PC-9 (cell line): ENCODE data around the gene DLK1. TPM values are rescaled to one million over a fixed set of nuclear protein-coding genes. Genes with fewer than 3 reads are reported as not detected.

ENCODE experiments used
- BruUV-seq: library from RNA; stranded (reverse); fragments of 400-500 nt; replicated peaks from 2 replicates; lab custom pipeline; 2021; lab: Mats Ljungman, UMichigan
- CTCF ChIA-PET: fragments of 300-600 bp; sonication (Branson Sonifier 250); formaldehyde crosslinking; loops from one replicate; lab custom pipeline; 2022; ENCODE audit warnings: antibody characterized with exemption; lab: Charles Lee
- POLR2A ChIA-PET: fragments of 300-600 bp; sonication (Branson Sonifier 250); formaldehyde crosslinking; loops from one replicate; lab custom pipeline; 2022; ENCODE audit warnings: antibody characterized with exemption; ENCODE audit not compliant: unreplicated experiment; lab: Charles Lee
- DNase-seq, 2 experiments: peaks; one replicate each; pipeline versions ENCODE4 v3.0.0 to v3.0.0-alpha.2; 2015 to 2022; ENCODE audit warnings: mixed read lengths in 1 of 2
- H2AFZ ChIP-seq: fragments of 200-600 bp; sonication (generic); 2 replicates; pipeline ENCODE4 v1.8.1; 2017; ENCODE audit warnings: antibody characterized with exemption
- H3F3A ChIP-seq: fragments of 200-600 bp; sonication (generic); 2 replicates; pipeline ENCODE4 v1.8.1; 2017; ENCODE audit warnings: antibody characterized with exemption, mild to moderate bottlenecking, low read depth; ENCODE audit not compliant: insufficient read depth
- H3K27ac ChIP-seq: fragments of 200-600 bp; sonication (generic); 2 replicates; pipeline ENCODE4 v1.6.1; 2016; ENCODE audit warnings: mixed run types
- H3K27me3 ChIP-seq: fragments of 200-600 bp; sonication (generic); 2 replicates; pipeline ENCODE4 v1.6.1; 2016; ENCODE audit warnings: low read depth, mixed run types; ENCODE audit not compliant: insufficient read depth
- H3K36me3 ChIP-seq: fragments of 200-600 bp; sonication (generic); 2 replicates; pipeline ENCODE4 v1.6.1; 2016; ENCODE audit warnings: low read depth, mixed run types
- H3K4me1 ChIP-seq: fragments of 200-600 bp; sonication (generic); replicated peaks from 2 replicates; pipeline ENCODE4 v1.6.1; 2016; ENCODE audit warnings: mixed run types; ENCODE audit not compliant: insufficient read depth
- H3K4me2 ChIP-seq: fragments of 200-600 bp; sonication (generic); 2 replicates; pipeline ENCODE4 v1.6.1; 2017; ENCODE audit warnings: mixed run types
- H3K4me3 ChIP-seq: fragments of 200-600 bp; sonication (generic); 2 replicates; pipeline ENCODE4 v1.6.1; 2016; ENCODE audit warnings: mixed run types
- H3K79me2 ChIP-seq: fragments of 200-600 bp; sonication (generic); 2 replicates; pipeline ENCODE4 v1.6.1; 2017; ENCODE audit warnings: low read depth, mixed run types
- H3K9me2 ChIP-seq: fragments of 200-600 bp; sonication (generic); 2 replicates; pipeline ENCODE4 v1.8.1; 2017; ENCODE audit warnings: mild to moderate bottlenecking; ENCODE audit not compliant: insufficient read depth
- H3K9me3 ChIP-seq: fragments of 200-600 bp; sonication (generic); 2 replicates; pipeline ENCODE4 v1.8.1; 2016; ENCODE audit warnings: low read depth; ENCODE audit not compliant: insufficient read depth
- H4K20me1 ChIP-seq: fragments of 200-600 bp; sonication (generic); 2 replicates; pipeline ENCODE4 v1.8.1; 2017; ENCODE audit not compliant: insufficient read depth
- EZH2 ChIP-seq: fragments of 200-600 bp; sonication (generic); IDR thresholded peaks from 2 replicates; pipeline ENCODE4 v1.8.0; 2017; ENCODE audit warnings: antibody characterized with exemption, low read depth
- intact Hi-C: fragments of 100-400 bp; cut with micrococcal nuclease; formaldehyde crosslinking; loops from one replicate; pipeline ENCODE4 v1.10.0; 2022; ENCODE audit not compliant: unreplicated experiment
- total RNA-seq: library from RNA; stranded (reverse); gene quantifications from 2 replicates; pipeline ENCODE4 v1.2.3, GENCODE V29; 2021
- TF ChIP-seq, protein P1 (sequence below): fragments of 200-600 bp; sonication (generic); conservative IDR thresholded peaks from 2 replicates; pipeline ENCODE4 v1.6.1; 2017; ENCODE audit warnings: mixed run types, antibody characterized with exemption, mild to moderate bottlenecking, moderate library complexity

Gene DLK1
- total RNA-seq, 1 experiment from 2014 or later: not detected

GRCh38 chr14:100709289-100710284, 17.1 kb upstream of the DLK1 start:
- Histone ChIP-seq H3K4me3 (no peak overlapping the region), H2AFZ (no peak overlapping the region), H3K27me3 (no peaks in the 10 kb centered on the region), H3K27ac (no peak overlapping the region), H3F3A (no peaks in the 10 kb centered on the region), H3K4me1 (no peaks in the 10 kb centered on the region), H3K9me2 (no peaks in the 10 kb centered on the region), H3K36me3 (no peaks in the 10 kb centered on the region), H3K79me2 (no peaks in the 10 kb centered on the region), H4K20me1 (no peaks in the 10 kb centered on the region), H3K4me2 (no peak overlapping the region), H3K9me3 (no peaks in the 10 kb centered on the region)
- ChIA-PET CTCF (no interaction called here), POLR2A (no interaction called here)
- no TSS peak for BruUV-seq
- DNase-seq: no peak
- intact Hi-C loops: no loop called here
- TF ChIP-seq EZH2: no peak
- TF ChIP-seq, protein P1, sequence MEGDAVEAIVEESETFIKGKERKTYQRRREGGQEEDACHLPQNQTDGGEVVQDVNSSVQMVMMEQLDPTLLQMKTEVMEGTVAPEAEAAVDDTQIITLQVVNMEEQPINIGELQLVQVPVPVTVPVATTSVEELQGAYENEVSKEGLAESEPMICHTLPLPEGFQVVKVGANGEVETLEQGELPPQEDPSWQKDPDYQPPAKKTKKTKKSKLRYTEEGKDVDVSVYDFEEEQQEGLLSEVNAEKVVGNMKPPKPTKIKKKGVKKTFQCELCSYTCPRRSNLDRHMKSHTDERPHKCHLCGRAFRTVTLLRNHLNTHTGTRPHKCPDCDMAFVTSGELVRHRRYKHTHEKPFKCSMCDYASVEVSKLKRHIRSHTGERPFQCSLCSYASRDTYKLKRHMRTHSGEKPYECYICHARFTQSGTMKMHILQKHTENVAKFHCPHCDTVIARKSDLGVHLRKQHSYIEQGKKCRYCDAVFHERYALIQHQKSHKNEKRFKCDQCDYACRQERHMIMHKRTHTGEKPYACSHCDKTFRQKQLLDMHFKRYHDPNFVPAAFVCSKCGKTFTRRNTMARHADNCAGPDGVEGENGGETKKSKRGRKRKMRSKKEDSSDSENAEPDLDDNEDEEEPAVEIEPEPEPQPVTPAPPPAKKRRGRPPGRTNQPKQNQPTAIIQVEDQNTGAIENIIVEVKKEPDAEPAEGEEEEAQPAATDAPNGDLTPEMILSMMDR: no peak

DNA sequence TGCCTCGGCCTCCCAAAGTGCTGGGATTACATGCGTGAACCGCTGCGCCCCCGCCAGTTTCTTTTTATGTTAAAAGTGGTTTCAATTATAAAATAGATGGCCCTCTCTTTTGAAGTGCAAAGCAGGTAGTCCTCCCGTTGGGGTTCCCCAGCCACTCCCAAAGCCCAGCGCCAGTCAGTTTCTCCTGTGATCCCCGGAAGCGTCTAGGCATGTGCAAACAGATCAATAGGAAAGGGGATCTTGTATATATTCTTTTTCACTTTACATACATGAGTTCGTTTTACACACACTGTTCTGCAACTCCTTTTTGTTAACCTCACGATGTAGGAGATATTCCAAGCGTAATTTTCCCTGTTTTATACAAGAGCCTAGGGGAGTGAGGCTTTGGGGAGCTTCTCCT, 16.3 kb upstream of the DLK1 start:
- Histone ChIP-seq H3K4me1 (no peaks in the 10 kb centered on the region), H3K9me3 (no peaks in the 10 kb centered on the region), H2AFZ (no peak overlapping the region), H3K79me2 (no peaks in the 10 kb centered on the region), H3K4me3 (no peak overlapping the region), H3K36me3 (no peaks in the 10 kb centered on the region), H3K9me2 (no peaks in the 10 kb centered on the region), H3F3A (no peaks in the 10 kb centered on the region), H4K20me1 (no peaks in the 10 kb centered on the region), H3K4me2 (no peak overlapping the region), H3K27ac (no peak overlapping the region), H3K27me3 (no peaks in the 10 kb centered on the region)
- TF ChIP-seq, protein P1: no peak
- no peak for TF ChIP-seq EZH2
- intact Hi-C loops: no loop called here
- BruUV-seq: no TSS peak
- ChIA-PET POLR2A (no interaction called here), CTCF (no interaction called here)
- no peak for DNase-seq

DNA sequence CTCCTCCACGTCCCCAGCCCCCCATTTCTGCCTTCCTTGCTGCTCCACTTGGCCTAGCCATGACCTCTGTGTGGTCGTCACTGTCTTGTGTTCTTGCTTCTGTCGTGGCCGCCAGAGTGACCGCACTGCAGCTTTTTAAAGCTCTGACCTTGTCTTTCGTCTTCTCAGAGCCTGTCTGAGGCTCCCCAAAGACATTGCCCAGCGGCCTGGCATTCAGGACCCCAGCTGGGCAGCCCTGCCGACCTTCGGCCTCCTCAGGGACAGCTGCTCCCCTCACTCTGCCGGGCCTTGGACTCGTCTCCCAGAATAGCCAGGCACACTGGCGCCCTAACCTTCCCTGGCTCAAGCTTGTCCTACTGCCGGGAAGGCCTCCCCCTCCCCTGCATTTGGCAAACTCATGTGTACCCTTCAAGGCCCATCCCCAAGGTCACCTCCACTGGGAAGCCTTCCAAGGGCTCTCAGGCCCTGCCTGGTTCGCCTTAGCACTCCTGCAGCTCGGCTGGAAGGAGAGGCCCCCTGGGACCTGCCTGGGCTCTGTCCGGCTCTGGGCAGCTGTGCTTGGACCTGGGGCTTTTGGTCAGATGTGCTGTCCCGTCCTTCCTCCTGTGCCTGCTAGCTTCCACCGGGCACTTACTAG, 15.7 kb upstream of the DLK1 start:
- no peak for TF ChIP-seq EZH2
- TF ChIP-seq, protein P1: no peak
- Histone ChIP-seq H3K9me2 (no peaks in the 10 kb centered on the region), H3K27ac (no peak overlapping the region), H3K4me1 (no peaks in the 10 kb centered on the region), H3F3A (no peaks in the 10 kb centered on the region), H3K9me3 (no peaks in the 10 kb centered on the region), H3K79me2 (no peaks in the 10 kb centered on the region), H3K27me3 (no peaks in the 10 kb centered on the region), H3K4me3 (no peak overlapping the region), H3K4me2 (no peak overlapping the region), H3K36me3 (no peaks in the 10 kb centered on the region), H2AFZ (no peak overlapping the region), H4K20me1 (no peaks in the 10 kb centered on the region)
- no TSS peak for BruUV-seq
- intact Hi-C loops: no loop called here
- DNase-seq: no peak
- ChIA-PET POLR2A (no interaction called here), CTCF (no interaction called here)
